GM12801 (cell line): ENCODE data around the gene SERTAD2.

ENCODE experiments used
- TF ChIP-seq, protein P1 (sequence below): IDR thresholded peaks from one replicate; pipeline ENCODE4 v1.5.1; 2011; ENCODE audit warnings: control low read depth; ENCODE audit not compliant: insufficient read length; ENCODE audit errors: extremely low read depth

Gene SERTAD2

DNA sequence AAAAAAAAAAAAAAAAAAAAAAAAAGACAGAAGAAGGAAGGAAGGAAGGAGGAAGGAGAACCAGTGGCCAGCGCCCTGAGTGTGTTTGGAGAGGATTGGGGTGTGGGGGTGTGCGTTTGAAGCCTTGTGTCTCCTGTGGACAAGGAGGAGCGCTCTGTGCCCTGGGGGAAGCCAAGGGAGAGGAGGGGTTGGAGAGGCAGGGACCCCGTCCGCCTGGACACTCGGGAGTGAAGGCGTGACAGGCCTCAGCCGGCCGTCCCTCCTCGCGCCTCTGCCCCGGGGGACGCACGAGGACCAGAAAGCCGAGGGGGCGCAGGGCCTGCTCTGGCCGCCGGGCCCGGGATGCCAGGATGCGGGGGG lies 44.9 kb downstream of the SERTAD2 start:
- TF ChIP-seq, protein P1, sequence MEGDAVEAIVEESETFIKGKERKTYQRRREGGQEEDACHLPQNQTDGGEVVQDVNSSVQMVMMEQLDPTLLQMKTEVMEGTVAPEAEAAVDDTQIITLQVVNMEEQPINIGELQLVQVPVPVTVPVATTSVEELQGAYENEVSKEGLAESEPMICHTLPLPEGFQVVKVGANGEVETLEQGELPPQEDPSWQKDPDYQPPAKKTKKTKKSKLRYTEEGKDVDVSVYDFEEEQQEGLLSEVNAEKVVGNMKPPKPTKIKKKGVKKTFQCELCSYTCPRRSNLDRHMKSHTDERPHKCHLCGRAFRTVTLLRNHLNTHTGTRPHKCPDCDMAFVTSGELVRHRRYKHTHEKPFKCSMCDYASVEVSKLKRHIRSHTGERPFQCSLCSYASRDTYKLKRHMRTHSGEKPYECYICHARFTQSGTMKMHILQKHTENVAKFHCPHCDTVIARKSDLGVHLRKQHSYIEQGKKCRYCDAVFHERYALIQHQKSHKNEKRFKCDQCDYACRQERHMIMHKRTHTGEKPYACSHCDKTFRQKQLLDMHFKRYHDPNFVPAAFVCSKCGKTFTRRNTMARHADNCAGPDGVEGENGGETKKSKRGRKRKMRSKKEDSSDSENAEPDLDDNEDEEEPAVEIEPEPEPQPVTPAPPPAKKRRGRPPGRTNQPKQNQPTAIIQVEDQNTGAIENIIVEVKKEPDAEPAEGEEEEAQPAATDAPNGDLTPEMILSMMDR, result no peak

DNA sequence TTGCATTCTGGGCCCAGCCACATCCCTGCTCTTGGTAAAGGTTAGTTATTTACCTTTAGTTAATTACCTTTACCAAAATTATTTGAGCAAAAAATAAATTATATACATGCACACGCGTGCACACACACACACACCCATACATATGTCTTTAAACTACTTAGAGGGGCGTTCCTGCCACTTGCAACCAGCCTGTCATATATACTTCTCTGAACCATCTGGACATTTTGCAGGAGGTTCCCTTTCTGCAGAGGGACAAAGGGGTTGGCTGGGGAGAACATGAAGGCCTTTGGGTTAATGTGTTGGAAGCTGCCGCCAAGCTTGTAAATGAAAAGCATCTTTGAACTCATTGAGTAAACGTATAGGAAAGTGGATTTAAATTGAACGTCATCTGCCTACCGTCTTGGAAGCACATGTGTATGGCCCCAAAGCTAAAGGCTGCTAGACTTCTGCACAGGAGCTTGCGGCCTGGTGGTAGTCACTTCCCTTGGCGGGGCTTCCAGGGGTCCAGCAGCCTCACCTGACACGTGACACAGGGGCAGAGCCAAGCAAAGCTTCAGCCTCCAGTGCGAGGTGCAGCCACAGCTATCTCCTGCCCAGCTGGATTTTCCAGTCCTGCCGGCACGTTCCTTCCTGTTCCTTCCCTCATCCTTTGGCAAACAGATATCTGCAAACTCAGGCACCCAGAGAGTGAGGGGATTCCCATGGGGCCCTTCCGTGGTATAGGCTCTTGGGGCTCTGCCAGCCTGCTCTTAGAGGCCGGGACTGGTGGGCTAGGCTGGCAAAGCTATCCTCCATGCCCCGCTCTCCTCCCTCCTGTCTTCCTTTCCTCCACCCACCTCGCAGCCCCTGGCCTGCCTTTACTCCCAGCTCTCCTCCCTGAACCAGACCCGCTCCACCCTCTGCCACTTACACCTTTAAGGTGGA lies 46.1 kb downstream of the SERTAD2 start:
- TF ChIP-seq, protein P1, result no peak

DNA sequence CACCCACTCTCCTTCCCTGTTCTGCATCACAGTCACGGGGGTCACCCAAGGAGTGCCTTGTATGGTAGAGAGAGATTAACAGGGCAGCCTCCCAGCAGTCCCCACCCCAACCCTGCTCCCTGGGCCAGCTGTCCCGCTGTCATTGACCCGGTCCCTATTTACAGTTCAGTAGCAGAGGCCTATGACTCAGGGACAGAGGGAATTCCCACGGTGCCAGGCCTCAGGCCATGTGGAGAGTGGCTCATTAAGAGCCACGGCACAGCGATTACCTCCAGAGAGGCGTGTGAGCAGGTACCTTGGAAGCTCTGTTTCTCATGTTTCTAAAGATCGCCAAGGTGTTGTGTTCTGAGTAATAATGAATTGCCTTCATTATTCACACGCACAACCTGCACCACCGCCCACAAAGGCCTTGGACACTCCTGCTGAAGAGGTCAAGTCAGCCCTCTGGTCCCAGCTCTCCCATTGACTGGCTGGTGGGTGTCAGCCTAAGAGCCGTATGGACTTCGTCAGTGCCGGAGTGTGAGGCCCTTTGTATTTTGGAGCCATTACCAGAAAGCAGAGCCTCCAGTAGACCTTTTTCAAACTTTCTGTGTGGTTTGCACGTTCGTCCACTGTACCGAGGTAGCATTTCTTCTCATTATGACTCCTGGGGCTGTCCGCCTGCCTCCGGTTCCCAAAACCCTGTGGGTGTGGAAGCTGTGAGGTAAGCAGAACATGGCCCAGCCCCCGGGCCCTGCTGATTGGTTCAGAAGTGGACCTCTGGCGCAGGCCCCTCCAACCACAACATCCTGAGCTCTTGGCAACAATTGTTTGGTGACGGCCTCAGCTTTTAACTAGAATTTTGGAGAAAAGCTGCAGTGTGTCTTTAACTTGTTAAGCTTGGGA lies 47.0 kb downstream of the SERTAD2 start:
- TF ChIP-seq, protein P1, result no peak

DNA sequence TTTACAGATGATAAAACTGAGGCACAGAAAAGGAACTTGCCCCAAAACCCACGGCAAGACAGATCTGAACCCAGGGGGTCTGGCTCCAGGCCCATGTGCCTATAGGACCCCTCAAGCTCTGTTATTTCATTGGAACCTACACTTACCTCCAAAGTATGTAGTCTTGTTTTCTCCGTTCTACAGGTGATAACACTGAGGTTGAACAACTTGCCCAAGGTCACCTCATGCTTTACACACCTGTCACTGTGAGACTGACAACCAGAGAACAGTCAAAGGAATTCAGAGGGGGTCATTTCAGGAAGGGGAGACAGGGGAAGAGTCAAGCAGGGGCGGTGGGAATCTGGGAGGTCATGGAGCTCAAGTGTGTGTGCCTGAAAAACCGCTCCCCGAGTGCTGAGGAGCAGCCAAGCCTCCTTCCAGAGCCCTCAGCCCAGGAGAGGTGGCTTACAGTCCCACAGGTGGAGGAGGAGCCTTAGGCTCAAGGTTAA lies 47.7 kb downstream of the SERTAD2 start:
- TF ChIP-seq, protein P1, result no peak

DNA sequence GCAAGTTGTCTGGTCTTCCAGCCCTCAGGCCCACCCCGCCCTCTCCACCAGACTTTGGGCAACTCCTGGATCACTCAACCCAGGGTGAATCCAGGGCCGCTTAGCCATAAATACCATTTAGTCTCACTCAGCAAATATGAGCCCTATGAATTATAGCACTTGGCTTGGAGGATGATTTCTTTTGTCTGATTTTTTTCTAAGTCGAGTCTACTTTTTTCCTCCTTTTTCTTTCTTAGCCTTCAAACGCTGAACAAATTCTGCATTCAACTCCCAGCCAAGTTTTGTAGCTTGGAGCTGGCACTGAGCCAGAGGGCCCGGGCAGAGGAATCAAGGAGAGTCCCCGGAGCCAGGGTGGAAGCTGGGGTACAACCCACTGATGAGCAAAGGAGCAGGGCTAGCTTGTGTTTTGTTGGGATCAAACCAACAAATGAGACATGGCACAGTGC lies 48.7 kb downstream of the SERTAD2 start:
- TF ChIP-seq, protein P1, result no peak

DNA sequence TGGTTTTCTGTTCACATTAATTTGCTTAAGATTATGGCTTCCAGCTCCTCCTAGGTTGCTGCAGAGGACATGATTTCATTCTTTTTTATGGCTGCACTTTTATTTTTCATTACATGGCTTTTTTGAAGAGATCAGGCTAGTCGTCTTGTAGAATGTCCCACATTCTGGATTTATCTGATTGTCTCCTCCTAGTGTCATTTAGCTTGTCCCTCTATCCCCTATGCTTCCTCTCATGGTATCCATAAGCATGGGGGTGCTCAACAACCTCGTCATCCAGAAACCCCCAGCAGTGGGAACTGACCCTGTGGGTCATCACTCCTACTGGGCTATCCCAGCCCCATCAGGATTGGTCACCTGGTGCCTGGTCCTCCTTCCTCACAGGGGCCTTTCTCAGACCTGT lies 49.6 kb downstream of the SERTAD2 start:
- TF ChIP-seq, protein P1, result no peak

DNA sequence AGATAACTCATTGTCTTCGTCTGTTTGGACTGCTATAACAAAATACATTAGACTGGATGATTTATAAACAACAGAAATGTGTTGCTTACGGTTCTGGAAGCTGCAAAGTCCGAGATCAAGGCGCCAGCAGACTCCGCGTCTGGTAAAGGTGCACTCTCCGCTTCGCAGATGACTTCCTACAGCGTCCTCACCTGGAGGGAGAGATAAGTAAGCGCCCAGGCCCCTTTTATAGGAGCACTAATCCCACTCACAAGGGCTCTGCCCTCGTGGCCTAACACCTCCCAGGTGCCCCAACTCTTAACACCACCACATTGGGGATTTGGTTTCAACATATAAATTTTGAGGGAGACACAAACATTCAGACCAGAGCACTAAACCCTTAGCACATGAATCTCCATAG lies 51.3 kb downstream of the SERTAD2 start:
- TF ChIP-seq, protein P1, result no peak
